Endothelial cell of umbilical vein (primary cell): Measurements from ENCODE around the gene MPL. TPM values are rescaled to one million over a fixed set of nuclear protein-coding genes. Genes with fewer than 3 reads are reported as not detected.

Experiments
- BruUV-seq: library from RNA; stranded (reverse); fragments of 400-500 nt; replicated peaks from 2 replicates; lab custom pipeline; 2021; lab: Mats Ljungman, UMichigan
- CTCF ChIA-PET: fragments of 300-600, 350-600 bp; sonication (Branson Sonifier 250); formaldehyde crosslinking; loops from one replicate; lab custom pipeline; 2021; ENCODE audit warnings: antibody characterized with exemption, inconsistent platforms; lab: Charles Lee
- POLR2A ChIA-PET: fragments of 300-600, 350-600 bp; sonication (Branson Sonifier 250); formaldehyde crosslinking; loops from one replicate; lab custom pipeline; 2021; ENCODE audit warnings: antibody characterized with exemption, inconsistent platforms; lab: Charles Lee
- DNase-seq: peaks from one replicate; pipeline ENCODE4 v3.0.0-alpha.2; 2011; ENCODE audit warnings: low read depth, low spot score
- FAIRE-seq: peaks from 2 replicates; lab custom pipeline; 2011; peaks lifted over from hg19 to GRCh38; lab: Jason Lieb, UNC
- H2AFZ ChIP-seq: 2 replicates; pipeline ENCODE4 v1.6.0; 2012; ENCODE audit warnings: low read depth, low read length, control low read depth, inconsistent platforms
- H3K27ac ChIP-seq: 2 replicates; pipeline ENCODE4 v1.5.1; 2011; ENCODE audit warnings: low read depth, mild to moderate bottlenecking, control low read depth, low read length, moderate library complexity; ENCODE audit not compliant: insufficient read depth
- H3K27me3 ChIP-seq, 2 experiments: 2 replicates each; pipeline versions ENCODE4 v1.6.0 to v1.6.1; 2011; ENCODE audit warnings: low read length in 2 of 2, mixed read lengths in 1 of 2; ENCODE audit not compliant: control insufficient read depth in 2 of 2, insufficient read depth in 2 of 2
- H3K36me3 ChIP-seq, 2 experiments: 2 replicates in 1 of 2; 3 replicates in 1 of 2; pipeline ENCODE4 v1.5.1; 2011; ENCODE audit warnings: low read length in 2 of 2, mild to moderate bottlenecking in 1 of 2, moderate library complexity in 1 of 2; ENCODE audit not compliant: control insufficient read depth in 2 of 2, insufficient read depth in 2 of 2; ENCODE audit errors: extremely low read depth in 1 of 2
- H3K4me1 ChIP-seq: 3 replicates; pipeline ENCODE4 v1.5.1; 2011; ENCODE audit warnings: mild to moderate bottlenecking, low read length; ENCODE audit not compliant: control insufficient read depth, insufficient read depth; ENCODE audit errors: extremely low read depth
- H3K4me2 ChIP-seq: 2 replicates; pipeline ENCODE4 v1.6.1; 2011; ENCODE audit warnings: low read length, control low read depth, mixed read lengths; ENCODE audit not compliant: insufficient read depth
- H3K4me3 ChIP-seq, 3 experiments: fragments of 200-600 bp in 1 of 3; sonication (generic), shearing (Covaris generic) in 1 of 3; replicated peaks in 1 of 3; 2 replicates each; pipeline ENCODE4 v1.5.1; 2011 to 2016; ENCODE audit warnings: control low read depth in 3 of 3, low read length in 3 of 3, mild to moderate bottlenecking in 2 of 3, inconsistent platforms in 1 of 3, low read depth in 1 of 3, moderate library complexity in 1 of 3; ENCODE audit not compliant: insufficient read depth in 1 of 3
- H3K79me2 ChIP-seq: 2 replicates; pipeline ENCODE4 v1.6.0; 2012; ENCODE audit warnings: low read length, inconsistent platforms; ENCODE audit not compliant: control insufficient read depth, insufficient read depth
- H3K9ac ChIP-seq: replicated peaks from 2 replicates; pipeline ENCODE3; 2011; ENCODE audit warnings: low read length, control low read depth; ENCODE audit not compliant: insufficient read depth; ENCODE audit errors: extremely low read depth
- H3K9me1 ChIP-seq: replicated peaks from 3 replicates; pipeline ENCODE4 v1.6.0; 2011; ENCODE audit warnings: mild to moderate bottlenecking, low read length; ENCODE audit not compliant: control insufficient read depth, insufficient read depth; ENCODE audit errors: extremely low read depth
- H3K9me3 ChIP-seq: replicated peaks from 2 replicates; pipeline ENCODE4 v1.5.1; 2012; ENCODE audit warnings: low read length, inconsistent platforms; ENCODE audit not compliant: control insufficient read depth, insufficient read depth
- H4K20me1 ChIP-seq: replicated peaks from 2 replicates; pipeline ENCODE3; 2011; ENCODE audit warnings: mild to moderate bottlenecking, low read length; ENCODE audit not compliant: control insufficient read depth, insufficient read depth; ENCODE audit errors: extremely low read depth
- EZH2 ChIP-seq: IDR thresholded peaks from 2 replicates; pipeline ENCODE4 v1.6.1; 2012; ENCODE audit warnings: borderline replicate concordance, low read depth, mild to moderate bottlenecking, moderate library complexity, low read length, inconsistent platforms; ENCODE audit not compliant: severe bottlenecking
- FOS ChIP-seq: IDR thresholded peaks from 2 replicates; pipeline ENCODE4 v1.6.1; 2011; ENCODE audit warnings: mild to moderate bottlenecking, low read length, moderate library complexity, borderline replicate concordance; ENCODE audit not compliant: insufficient read depth
- GATA2 ChIP-seq: IDR thresholded peaks from 2 replicates; pipeline ENCODE4 v1.7.0; 2011; ENCODE audit warnings: low read depth, mild to moderate bottlenecking, moderate library complexity, mixed read lengths, low read length; ENCODE audit not compliant: insufficient read length, insufficient read depth
- JUN ChIP-seq: IDR thresholded peaks from 2 replicates; pipeline ENCODE4 v1.6.1; 2011; ENCODE audit warnings: borderline replicate concordance, low read depth; ENCODE audit not compliant: insufficient read length, insufficient read depth
- MAX ChIP-seq: IDR thresholded peaks from 2 replicates; pipeline ENCODE4 v1.6.1; 2011; ENCODE audit not compliant: insufficient read depth, insufficient read length
- MYC ChIP-seq: IDR thresholded peaks from one replicate; pipeline ENCODE4 v1.6.1; 2011; ENCODE audit warnings: mild to moderate bottlenecking, low read depth, low read length
- POLR2A ChIP-seq: IDR thresholded peaks from 2 replicates; pipeline ENCODE4 v1.6.1; 2012; ENCODE audit warnings: low read depth, mild to moderate bottlenecking, control low read depth, low read length
- POLR2AphosphoS5 ChIP-seq: IDR thresholded peaks from 2 replicates; pipeline ENCODE4 v1.6.1; 2012; ENCODE audit warnings: low read depth, mild to moderate bottlenecking, control low read depth, low read length, moderate library complexity; ENCODE audit not compliant: insufficient read depth
- dilution Hi-C: fragments of 300-500 bp; cut with MboI; formaldehyde crosslinking; loops from one replicate; pipeline ENCODE4 v1.15.0; 2019; ENCODE audit warnings: low sequenced_read_pairs; ENCODE audit not compliant: extremely low pct_ligation_motif_present
- intact Hi-C: fragments of 100-400 bp; cut with micrococcal nuclease; formaldehyde crosslinking; loops from one replicate; pipeline ENCODE4 v1.10.0; 2022
- polyA plus RNA-seq, 4 experiments: library from polyadenylated mRNA; depleted of rRNA in 3 of 4; stranded (reverse) in 3 of 4; unstranded in 1 of 4; fragments of >200 nt; gene quantifications; 2 replicates each; pipeline versions ENCODE4 v1.2.1 to v1.2.3, GENCODE V29; 2011 to 2012; ENCODE audit warnings: missing spikeins in 1 of 4
- total RNA-seq: library from RNA; stranded (reverse); gene quantifications from 2 replicates; pipeline ENCODE4 v1.2.3, GENCODE V29; 2021
- TF ChIP-seq, protein P1 (sequence below), 2 donors: IDR thresholded peaks; 1 replicate in 1 of 2; 2 replicates in 1 of 2; pipeline ENCODE4 v1.5.1; 2011; ENCODE audit warnings: low read length in 2 of 2, mild to moderate bottlenecking in 2 of 2, moderate library complexity in 2 of 2, control low read depth in 1 of 2, inconsistent platforms in 1 of 2, low read depth in 1 of 2; ENCODE audit not compliant: insufficient read depth in 1 of 2; ENCODE audit errors: extremely low read depth in 1 of 2

Gene MPL
- total and polyA plus RNA-seq, 2 donors (not counting 3 experiments of a cell fraction or from before 2014, with no cell fraction given) = 0.14 to 0.24 TPM

GRCh38 chr1:43366601-43367025 is 29.0 kb downstream of the MPL start:
- Histone ChIP-seq H3K9me3 (no peaks in the 10 kb centered on the region), H3K9me1 (no peaks in the 10 kb centered on the region), H3K36me3 (peaks cover 12 to 18% of the 10 kb centered on the region in 2 experiments), H2AFZ (no peak overlapping the region), H3K27me3 (no peaks in the 10 kb centered on the region), H4K20me1 (no peaks in the 10 kb centered on the region), H3K9ac (peak overlapping the region; percentile 81), H3K4me3 (peak overlapping the region; percentile 70 to 85 (median 72)), H3K79me2 (peaks cover 53% of the 10 kb centered on the region), H3K4me2 (peak overlapping the region; percentile 61), H3K27ac (peak overlapping the region; percentile 57), H3K4me1 (peaks cover 26% of the 10 kb centered on the region)
- dilution Hi-C loops (no loop called here), intact Hi-C loops (loop anchor here (1.0 to 5.0 kb wide), 3 partner anchors 8 to 139 kb away; partner anchors contain the start of gene CDC20)
- FAIRE-seq = no peak
- no peak for DNase-seq
- TF ChIP-seq POLR2AphosphoS5 (peak; percentile 45), EZH2 (no peak), POLR2A (peak; percentile 73)
- CTCF ChIA-PET = no interaction called here
- no TSS peak for BruUV-seq
- POLR2A ChIA-PET = no interaction called here

GRCh38 chr1:43367026-43367903 is 29.6 kb downstream of the MPL start:
- H3K79me2 ChIP-seq = peaks cover 46% of the 10 kb centered on the region
- peak overlapping the region; percentile 81 for H3K9ac ChIP-seq
- H3K4me3 ChIP-seq = peak overlapping the region; percentile 70 to 85 (median 72)
- no peaks in the 10 kb centered on the region for H3K9me3 ChIP-seq
- H3K36me3 ChIP-seq = peaks cover 10 to 18% of the 10 kb centered on the region in 2 experiments
- no peaks in the 10 kb centered on the region for H3K9me1 ChIP-seq
- H3K27ac ChIP-seq = peak overlapping the region; percentile 57
- peak; percentile 37 for DNase-seq
- CTCF ChIA-PET = interaction anchor here (0.6 to 2.0 kb wide), 10 partner anchors 9 to 140 kb away, joined by 3 to 19 read pairs (median 4); no protein-coding TSS in a partner anchor
- intact Hi-C loops (loop anchor here (1.0 to 5.0 kb wide), 3 partner anchors 9 to 140 kb away; partner anchors contain the start of gene CDC20), dilution Hi-C loops (no loop called here)
- no peak overlapping the region for H2AFZ ChIP-seq
- H3K4me2 ChIP-seq = peak overlapping the region; percentile 61
- BruUV-seq = TSS peak; percentile 26
- peaks cover 22% of the 10 kb centered on the region for H3K4me1 ChIP-seq
- peak; percentile 28 for FAIRE-seq
- no peaks in the 10 kb centered on the region for H4K20me1 ChIP-seq
- TF ChIP-seq EZH2 (no peak), MAX (no peak), GATA2 (no peak), FOS (no peak), POLR2A (peak; percentile 15), JUN (no peak), MYC (no peak), POLR2AphosphoS5 (peak; percentile 9)
- TF ChIP-seq, protein P1, sequence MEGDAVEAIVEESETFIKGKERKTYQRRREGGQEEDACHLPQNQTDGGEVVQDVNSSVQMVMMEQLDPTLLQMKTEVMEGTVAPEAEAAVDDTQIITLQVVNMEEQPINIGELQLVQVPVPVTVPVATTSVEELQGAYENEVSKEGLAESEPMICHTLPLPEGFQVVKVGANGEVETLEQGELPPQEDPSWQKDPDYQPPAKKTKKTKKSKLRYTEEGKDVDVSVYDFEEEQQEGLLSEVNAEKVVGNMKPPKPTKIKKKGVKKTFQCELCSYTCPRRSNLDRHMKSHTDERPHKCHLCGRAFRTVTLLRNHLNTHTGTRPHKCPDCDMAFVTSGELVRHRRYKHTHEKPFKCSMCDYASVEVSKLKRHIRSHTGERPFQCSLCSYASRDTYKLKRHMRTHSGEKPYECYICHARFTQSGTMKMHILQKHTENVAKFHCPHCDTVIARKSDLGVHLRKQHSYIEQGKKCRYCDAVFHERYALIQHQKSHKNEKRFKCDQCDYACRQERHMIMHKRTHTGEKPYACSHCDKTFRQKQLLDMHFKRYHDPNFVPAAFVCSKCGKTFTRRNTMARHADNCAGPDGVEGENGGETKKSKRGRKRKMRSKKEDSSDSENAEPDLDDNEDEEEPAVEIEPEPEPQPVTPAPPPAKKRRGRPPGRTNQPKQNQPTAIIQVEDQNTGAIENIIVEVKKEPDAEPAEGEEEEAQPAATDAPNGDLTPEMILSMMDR (IDR thresholded peaks at IDR 0.05; ENCODE audit: extremely low read depth in 1 of 2, insufficient read depth in 1 of 2, low read depth in 1 of 2, low read length in 2 of 2) = peak in 1 of 2 donors; percentile 3
- POLR2A ChIA-PET = interaction anchor here (1.0 to 1.5 kb wide), 3 partner anchors 9 to 137 kb away, joined by 3 to 6 read pairs (median 4); partner anchors contain the start of gene CDC20
- no peaks in the 10 kb centered on the region for H3K27me3 ChIP-seq
